GM23338 (cell line): ENCODE results near the gene TEKT3.

Experiments used
- CTCF ChIP-seq, 2 experiments: fragments of 200-600 bp in 1 of 2; sonication (generic) in 1 of 2; conservative IDR thresholded peaks; 2 replicates each; pipeline versions ENCODE4 v1.5.1 to v1.6.1; 2016 to 2017; ENCODE audit warnings: antibody characterized with exemption in 2 of 2, low read depth in 2 of 2, mild to moderate bottlenecking in 2 of 2, moderate library complexity in 1 of 2
- ETS1 ChIP-seq: IDR thresholded peaks from 2 replicates; pipeline ENCODE4 v1.6.1; 2016; ENCODE audit warnings: antibody characterized with exemption
- POLR2AphosphoS5 ChIP-seq: IDR thresholded peaks from 2 replicates; pipeline ENCODE4 v1.6.1; 2016; ENCODE audit warnings: antibody characterized with exemption, low read depth

- TF ChIP-seq CTCF (conservative IDR thresholded peaks at IDR 0.05; ENCODE audit: low read depth in 2 of 2) (no peak), POLR2AphosphoS5 (no peak), ETS1 (no peak)
These were observed 51.9 kb downstream of the TEKT3 start for GRCh38 chr17:15289285-15290183.
